Activated T-cell treated with anti-CD3 and anti-CD28 coated beads, Interleukin-2, amount 50 U/mL, for 24 hours (primary cell): Measurements from ENCODE around the gene SULF2.

Experiments used
- DNase-seq: peaks from one replicate; pipeline ENCODE4 v3.0.0-alpha.2; 2020
- H3K27ac Mint-ChIP-seq: 2 replicates; pipeline ENCODE4 v1.8.0; 2020; ENCODE audit warnings: mild to moderate bottlenecking, mixed read lengths
- H3K27me3 Mint-ChIP-seq: 2 replicates; pipeline ENCODE4 v1.8.0; 2020; ENCODE audit warnings: mixed read lengths
- H3K36me3 Mint-ChIP-seq: 2 replicates; pipeline ENCODE4 v1.8.0; 2020; ENCODE audit warnings: low read depth, mixed read lengths
- H3K4me1 Mint-ChIP-seq: 2 replicates; pipeline ENCODE4 v1.8.0; 2020; ENCODE audit warnings: low read depth, mixed read lengths
- H3K4me3 Mint-ChIP-seq: 2 replicates; pipeline ENCODE4 v1.8.0; 2020; ENCODE audit warnings: mild to moderate bottlenecking, moderate library complexity, mixed read lengths
- H3K9me3 Mint-ChIP-seq: 2 replicates; pipeline ENCODE4 v1.8.0; 2020; ENCODE audit warnings: mixed read lengths

Gene SULF2

GRCh38 chr20:47668313-47669151 lies 116.7 kb downstream of the SULF2 start:
- Mint-ChIP-seq H3K27ac (no peak overlapping the region), H3K27me3 (no peaks in the 10 kb centered on the region), H3K4me1 (peaks cover 2% of the 10 kb centered on the region), H3K4me3 (no peak overlapping the region), H3K9me3 (no peaks in the 10 kb centered on the region), H3K36me3 (peaks cover 15% of the 10 kb centered on the region)
- no peak for DNase-seq

- H3K36me3 Mint-ChIP-seq = peaks cover 22% of the 10 kb centered on the region
Observed at GRCh38 chr20:47667531-47668312, 117.6 kb downstream of the SULF2 start.

DNA sequence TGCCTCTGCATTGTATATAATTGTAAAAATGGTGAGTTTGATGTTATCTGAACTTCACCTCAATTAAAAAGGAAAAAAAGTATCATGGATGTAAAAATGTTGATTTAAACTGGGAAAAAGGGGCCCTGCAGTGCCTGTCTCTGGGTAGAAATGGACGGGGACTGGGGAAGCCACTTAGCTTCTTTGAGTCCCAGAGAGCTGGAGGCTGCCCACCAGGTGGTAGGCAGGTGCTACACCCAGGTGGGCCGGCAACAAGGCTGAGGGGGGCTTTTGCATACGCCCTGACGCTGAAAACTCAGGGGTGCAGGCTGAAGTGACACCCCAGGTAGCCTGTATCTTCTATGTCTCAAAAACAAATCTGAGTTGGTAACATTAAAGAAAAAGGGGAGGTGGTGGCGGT lies 118.2 kb downstream of the SULF2 start:
- H3K27me3 Mint-ChIP-seq = no peaks in the 10 kb centered on the region
- DNase-seq = no peak
- H3K9me3 Mint-ChIP-seq = no peaks in the 10 kb centered on the region
- peaks cover 7% of the 10 kb centered on the region for H3K4me1 Mint-ChIP-seq
- peak overlapping the region; percentile 37 for H3K27ac Mint-ChIP-seq
- H3K36me3 Mint-ChIP-seq = peaks cover 29% of the 10 kb centered on the region
- H3K4me3 Mint-ChIP-seq = no peak overlapping the region

More at GRCh38 chr20:47667531-47668312, 117.6 kb downstream of the SULF2 start:
- Mint-ChIP-seq H3K9me3 (no peaks in the 10 kb centered on the region), H3K4me1 (peaks cover 4% of the 10 kb centered on the region), H3K27ac (peak overlapping the region; percentile 55), H3K27me3 (no peaks in the 10 kb centered on the region), H3K4me3 (no peak overlapping the region)
- no peak for DNase-seq

DNA sequence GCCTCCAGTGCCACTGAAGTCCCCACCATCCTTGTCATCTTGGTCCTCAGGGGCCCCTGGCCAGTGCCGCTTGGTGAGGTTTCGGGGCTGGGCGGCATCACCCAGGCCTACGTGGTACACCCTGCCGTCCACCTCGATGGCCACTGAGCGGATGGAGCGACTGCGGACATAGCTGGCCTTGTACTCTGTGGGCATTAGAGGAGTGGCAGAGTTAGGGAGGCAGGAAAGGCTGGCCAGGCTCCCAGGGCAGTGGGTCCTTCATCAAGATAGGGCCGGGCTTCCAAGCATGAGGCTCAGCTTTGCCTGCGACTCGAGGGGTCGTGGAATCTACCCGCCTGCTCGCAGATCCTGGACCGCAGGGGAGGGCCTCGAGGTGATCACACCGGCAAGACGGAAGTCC lies 119.0 kb downstream of the SULF2 start:
- Mint-ChIP-seq H3K27me3 (no peaks in the 10 kb centered on the region), H3K4me3 (no peak overlapping the region), H3K9me3 (no peaks in the 10 kb centered on the region), H3K36me3 (peaks cover 37% of the 10 kb centered on the region), H3K27ac (peak overlapping the region; percentile 41), H3K4me1 (peaks cover 7% of the 10 kb centered on the region)
- DNase-seq = peak; percentile 30

DNA sequence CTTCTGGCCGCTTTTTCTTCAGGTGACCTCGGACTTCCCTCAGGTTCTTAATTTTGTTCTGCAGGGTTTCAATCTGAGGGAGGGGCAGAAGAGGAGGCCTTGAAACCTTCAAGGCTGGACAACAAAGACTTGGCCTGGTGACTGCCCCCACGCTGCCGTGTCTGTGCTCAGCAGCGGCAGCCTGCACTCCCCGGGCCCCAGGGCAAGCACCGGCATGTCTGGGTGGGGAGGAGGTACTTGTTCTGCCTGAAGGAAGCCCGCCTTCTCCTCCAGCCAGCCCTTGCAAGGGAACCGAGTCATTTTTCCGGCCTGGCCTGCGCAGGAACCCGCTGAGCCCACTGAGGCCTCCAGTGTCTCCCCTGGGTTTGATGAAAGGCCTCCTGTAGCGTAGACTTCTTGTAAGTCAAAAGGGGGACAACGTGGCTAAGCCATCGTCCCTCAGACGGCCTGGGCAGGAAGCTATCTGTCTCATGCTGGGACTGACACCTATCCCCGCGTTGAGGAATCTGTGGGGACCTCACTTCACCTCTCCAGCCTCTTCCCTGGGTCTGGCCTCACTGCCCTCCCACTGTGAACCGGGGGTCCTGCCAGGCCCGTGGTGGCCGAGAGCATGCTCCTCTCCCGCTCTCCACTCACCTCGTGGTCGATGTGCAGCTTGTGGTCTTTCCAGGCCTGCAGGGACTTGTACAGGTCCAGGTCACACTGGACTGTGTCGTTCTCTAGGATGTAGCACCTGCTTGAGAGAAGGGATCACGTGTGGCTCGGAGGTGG lies 119.9 kb downstream of the SULF2 start:
- Mint-ChIP-seq H3K36me3 (peaks cover 45% of the 10 kb centered on the region), H3K27me3 (no peaks in the 10 kb centered on the region), H3K4me1 (peaks cover 7% of the 10 kb centered on the region), H3K9me3 (no peaks in the 10 kb centered on the region), H3K27ac (peak overlapping the region; percentile 4), H3K4me3 (no peak overlapping the region)
- DNase-seq = peak; percentile 31

DNA sequence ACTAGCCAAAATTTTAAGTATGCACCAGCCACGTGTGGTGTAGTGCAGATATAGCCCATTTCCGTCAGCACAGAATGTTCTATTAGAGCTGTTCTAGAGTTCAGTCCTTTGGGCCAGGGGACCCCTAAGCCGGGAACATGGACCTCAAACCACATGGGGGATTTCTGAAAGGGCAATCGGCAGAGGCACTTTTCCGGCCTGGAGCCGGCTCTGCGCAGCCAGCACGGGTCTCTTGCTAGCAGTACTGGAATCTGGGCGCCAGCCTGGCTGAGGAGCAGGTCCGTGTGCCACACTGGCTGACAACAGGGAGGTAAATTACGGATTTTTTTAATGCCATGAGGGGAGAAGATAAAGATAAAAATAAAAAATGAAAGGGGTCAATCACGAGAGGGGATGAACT lies 120.5 kb downstream of the SULF2 start:
- no peak overlapping the region for H3K4me3 Mint-ChIP-seq
- H3K9me3 Mint-ChIP-seq = no peaks in the 10 kb centered on the region
- H3K4me1 Mint-ChIP-seq = peaks cover 7% of the 10 kb centered on the region
- H3K27me3 Mint-ChIP-seq = no peaks in the 10 kb centered on the region
- peak overlapping the region; percentile 4 for H3K27ac Mint-ChIP-seq
- H3K36me3 Mint-ChIP-seq = peaks cover 51% of the 10 kb centered on the region
- peak; percentile 29 for DNase-seq

- H3K27ac Mint-ChIP-seq = no peak overlapping the region
- H3K36me3 Mint-ChIP-seq = peaks cover 57% of the 10 kb centered on the region
- no peaks in the 10 kb centered on the region for H3K27me3 Mint-ChIP-seq
- H3K4me1 Mint-ChIP-seq = peaks cover 7% of the 10 kb centered on the region
- H3K9me3 Mint-ChIP-seq = no peaks in the 10 kb centered on the region
- DNase-seq = no peak
- no peak overlapping the region for H3K4me3 Mint-ChIP-seq
Observed at GRCh38 chr20:47664068-47664437, 121.2 kb downstream of the SULF2 start.

DNA sequence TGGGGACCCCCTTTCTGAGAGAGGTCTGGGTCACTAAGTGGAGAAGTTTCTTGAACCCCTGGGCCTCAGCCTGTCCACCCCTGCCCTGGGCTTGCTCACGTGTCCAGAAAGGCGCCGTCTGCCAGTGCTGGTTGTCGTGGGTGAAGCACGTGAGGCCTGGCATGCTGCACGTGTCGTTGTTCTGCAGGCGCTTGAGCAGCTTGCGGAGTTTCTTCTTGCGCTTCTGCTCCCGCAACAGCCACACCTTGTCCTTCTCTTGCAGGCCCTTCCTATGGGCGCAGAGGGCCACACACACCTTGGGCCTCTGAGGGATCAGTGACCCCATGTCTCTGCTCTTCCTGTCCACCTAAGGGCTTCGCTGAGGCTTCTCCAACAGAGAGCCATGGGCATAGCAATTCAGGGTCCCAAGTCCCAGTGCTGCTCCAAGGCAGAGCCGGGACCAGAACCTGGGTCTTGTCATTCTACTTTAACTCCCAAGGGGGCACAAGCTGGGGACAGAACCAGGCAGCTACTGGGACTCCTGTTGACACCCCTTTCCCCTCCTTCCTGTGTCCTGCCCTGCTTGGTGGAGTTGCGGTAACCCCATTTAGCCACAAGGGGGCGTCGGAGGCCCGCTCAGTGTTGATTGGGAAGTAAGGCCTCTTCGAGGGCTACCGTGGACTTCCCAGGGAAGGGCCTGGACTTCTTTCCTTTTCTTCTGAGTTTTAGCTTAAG lies 121.8 kb downstream of the SULF2 start:
- Mint-ChIP-seq H3K9me3 (no peaks in the 10 kb centered on the region), H3K4me3 (no peak overlapping the region), H3K4me1 (peaks cover 7% of the 10 kb centered on the region), H3K27ac (no peak overlapping the region), H3K36me3 (peaks cover 63% of the 10 kb centered on the region), H3K27me3 (no peaks in the 10 kb centered on the region)
- peak; percentile 82 for DNase-seq

GRCh38 chr20:47662483-47663353 lies 122.6 kb downstream of the SULF2 start:
- H3K4me1 Mint-ChIP-seq = peaks cover 8% of the 10 kb centered on the region
- peak overlapping the region; percentile 55 for H3K27ac Mint-ChIP-seq
- peak; percentile 25 for DNase-seq
- H3K36me3 Mint-ChIP-seq = peaks cover 71% of the 10 kb centered on the region
- no peaks in the 10 kb centered on the region for H3K27me3 Mint-ChIP-seq
- no peaks in the 10 kb centered on the region for H3K9me3 Mint-ChIP-seq
- H3K4me3 Mint-ChIP-seq = no peak overlapping the region

- H3K4me3 Mint-ChIP-seq = no peak overlapping the region
- no peaks in the 10 kb centered on the region for H3K9me3 Mint-ChIP-seq
- H3K36me3 Mint-ChIP-seq = peaks cover 81% of the 10 kb centered on the region
- no peaks in the 10 kb centered on the region for H3K27me3 Mint-ChIP-seq
- peak overlapping the region; percentile 42 for H3K27ac Mint-ChIP-seq
- DNase-seq = no peak
- H3K4me1 Mint-ChIP-seq = peaks cover 8% of the 10 kb centered on the region
Observed at GRCh38 chr20:47661714-47662113, 123.6 kb downstream of the SULF2 start.

- H3K27ac Mint-ChIP-seq = peak overlapping the region; percentile 42
- H3K4me1 Mint-ChIP-seq = peaks cover 8% of the 10 kb centered on the region
- H3K36me3 Mint-ChIP-seq = peaks cover 87% of the 10 kb centered on the region
- H3K9me3 Mint-ChIP-seq = no peaks in the 10 kb centered on the region
- H3K27me3 Mint-ChIP-seq = no peaks in the 10 kb centered on the region
- no peak overlapping the region for H3K4me3 Mint-ChIP-seq
- no peak for DNase-seq
Observed at GRCh38 chr20:47660983-47661700, 124.1 kb downstream of the SULF2 start.

DNA sequence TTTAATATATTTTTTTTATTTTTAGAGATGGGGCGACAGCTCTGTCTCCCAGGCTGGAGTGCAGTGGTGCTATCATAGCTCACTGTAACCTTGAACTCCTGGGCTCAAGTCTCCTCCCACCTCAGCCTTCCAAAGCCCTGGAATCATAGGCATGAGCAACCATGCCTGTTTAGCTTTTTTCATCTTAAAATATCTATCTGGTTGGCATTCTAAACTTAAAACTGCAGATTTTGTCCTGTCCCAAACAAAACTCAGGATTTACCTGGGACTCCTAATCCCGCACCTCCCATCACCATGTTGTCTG lies 124.7 kb downstream of the SULF2 start:
- H3K4me1 Mint-ChIP-seq = peaks cover 8% of the 10 kb centered on the region
- peaks cover 88% of the 10 kb centered on the region for H3K36me3 Mint-ChIP-seq
- H3K4me3 Mint-ChIP-seq = no peak overlapping the region
- H3K27me3 Mint-ChIP-seq = no peaks in the 10 kb centered on the region
- H3K9me3 Mint-ChIP-seq = no peaks in the 10 kb centered on the region
- peak overlapping the region; percentile 42 for H3K27ac Mint-ChIP-seq
- DNase-seq = no peak
